Measurements from ENCODE around the gene S100A9. TPM values are rescaled to one million over a fixed set of nuclear protein-coding genes. Genes with fewer than 3 reads are reported as not detected.
A peak's percentile ranks its signal among the peaks of the same experiment; 100 is the strongest.

S100A9 gene
- total and polyA plus RNA-seq, 4 donors = 35.0 to 603 (median 158) TPM

DNA sequence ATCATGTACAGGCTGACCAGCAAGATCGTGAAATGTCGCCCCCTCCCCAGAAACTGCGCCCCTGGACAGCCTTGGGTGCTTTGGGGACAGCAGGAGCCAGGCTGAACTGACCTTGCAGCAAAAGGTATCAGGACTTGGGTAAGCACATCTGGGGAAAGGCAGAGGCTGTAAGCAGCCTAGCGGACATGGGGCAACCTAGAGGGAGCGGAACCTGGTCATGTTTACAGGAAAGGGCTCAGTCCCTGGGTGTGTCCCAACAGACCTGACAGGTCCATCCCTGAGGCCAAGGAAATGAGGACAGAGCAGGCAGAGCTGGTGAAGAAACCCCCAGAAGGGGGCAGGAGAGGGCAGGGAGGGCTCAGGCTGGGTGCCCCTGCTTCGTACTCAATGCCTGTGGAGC, 36.3 kb downstream of the S100A9 start:
- peak; percentile 26 for DNase-seq (ENCODE audit: low spot score)
- Histone ChIP-seq H3K9me3 (ENCODE audit: control insufficient read depth in 4 of 4, low read length in 3 of 4) (no peaks in the 10 kb centered on the region), H3K36me3 (ENCODE audit: control insufficient read depth in 4 of 4, insufficient read depth in 3 of 4, low read depth in 1 of 4, low read length in 3 of 4) (no peaks in the 10 kb centered on the region), H3K4me3 (ENCODE audit: low read depth in 1 of 3, low read length in 3 of 3) (no peak overlapping the region), H3K27ac (ENCODE audit: low read depth in 1 of 2, low read length in 2 of 2) (no peak overlapping the region), H3K4me1 (ENCODE audit: control insufficient read depth in 4 of 4, insufficient read depth in 4 of 4, low read length in 3 of 4) (no peaks in the 10 kb centered on the region), H3K9ac (ENCODE audit: low read depth in 1 of 2, low read length in 2 of 2) (no peak overlapping the region), H3K27me3 (ENCODE audit: control insufficient read depth in 4 of 4, insufficient read depth in 4 of 4, low read length in 3 of 4) (peaks cover 0 to 5% (median 0%) of the 10 kb centered on the region in 4 donors)
- WGBS = 75% methylated on average over 6 of the region's 6 CpGs
- TF ChIP-seq RAD21 (IDR thresholded peaks at IDR 0.05) (no peak), RXRA (IDR thresholded peaks at IDR 0.05) (no peak), HNF4A (conservative IDR thresholded peaks at IDR 0.05) (no peak), FOXA2 (IDR thresholded peaks at IDR 0.05) (no peak), YY1 (IDR thresholded peaks at IDR 0.05) (no peak), HNF4G (IDR thresholded peaks at IDR 0.05) (no peak)
- TF ChIP-seq, protein P1, sequence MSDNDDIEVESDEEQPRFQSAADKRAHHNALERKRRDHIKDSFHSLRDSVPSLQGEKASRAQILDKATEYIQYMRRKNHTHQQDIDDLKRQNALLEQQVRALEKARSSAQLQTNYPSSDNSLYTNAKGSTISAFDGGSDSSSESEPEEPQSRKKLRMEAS (IDR thresholded peaks at IDR 0.05) = no peak
- TF ChIP-seq, protein P2, sequence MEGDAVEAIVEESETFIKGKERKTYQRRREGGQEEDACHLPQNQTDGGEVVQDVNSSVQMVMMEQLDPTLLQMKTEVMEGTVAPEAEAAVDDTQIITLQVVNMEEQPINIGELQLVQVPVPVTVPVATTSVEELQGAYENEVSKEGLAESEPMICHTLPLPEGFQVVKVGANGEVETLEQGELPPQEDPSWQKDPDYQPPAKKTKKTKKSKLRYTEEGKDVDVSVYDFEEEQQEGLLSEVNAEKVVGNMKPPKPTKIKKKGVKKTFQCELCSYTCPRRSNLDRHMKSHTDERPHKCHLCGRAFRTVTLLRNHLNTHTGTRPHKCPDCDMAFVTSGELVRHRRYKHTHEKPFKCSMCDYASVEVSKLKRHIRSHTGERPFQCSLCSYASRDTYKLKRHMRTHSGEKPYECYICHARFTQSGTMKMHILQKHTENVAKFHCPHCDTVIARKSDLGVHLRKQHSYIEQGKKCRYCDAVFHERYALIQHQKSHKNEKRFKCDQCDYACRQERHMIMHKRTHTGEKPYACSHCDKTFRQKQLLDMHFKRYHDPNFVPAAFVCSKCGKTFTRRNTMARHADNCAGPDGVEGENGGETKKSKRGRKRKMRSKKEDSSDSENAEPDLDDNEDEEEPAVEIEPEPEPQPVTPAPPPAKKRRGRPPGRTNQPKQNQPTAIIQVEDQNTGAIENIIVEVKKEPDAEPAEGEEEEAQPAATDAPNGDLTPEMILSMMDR (IDR thresholded peaks at IDR 0.05; ENCODE audit: low read depth, low read length, missing input control) = no peak
- TF ChIP-seq, protein P3, sequence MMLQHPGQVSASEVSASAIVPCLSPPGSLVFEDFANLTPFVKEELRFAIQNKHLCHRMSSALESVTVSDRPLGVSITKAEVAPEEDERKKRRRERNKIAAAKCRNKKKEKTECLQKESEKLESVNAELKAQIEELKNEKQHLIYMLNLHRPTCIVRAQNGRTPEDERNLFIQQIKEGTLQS (IDR thresholded peaks at IDR 0.05) = no peak

DNA sequence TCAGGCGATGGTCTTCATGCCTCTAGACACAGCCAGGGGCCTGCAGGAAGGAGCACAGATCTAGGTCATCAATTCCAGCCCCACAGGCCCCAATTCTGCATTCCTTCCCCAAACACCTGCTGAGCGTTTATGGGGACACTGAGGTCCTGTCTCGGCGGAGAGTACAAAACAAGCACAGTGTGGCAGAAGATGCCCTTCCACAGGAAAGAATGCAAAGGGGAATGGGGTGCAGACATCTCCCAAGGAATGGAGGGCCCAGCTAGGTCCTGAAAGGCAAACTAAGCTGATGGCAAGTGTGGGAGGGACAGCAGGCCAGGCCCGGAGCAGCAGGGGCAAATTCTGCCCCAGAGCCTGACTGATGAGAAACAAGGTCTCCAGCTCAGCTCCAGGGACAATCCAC, 36.7 kb downstream of the S100A9 start:
- H3K4me1 ChIP-seq (ENCODE audit: control insufficient read depth in 4 of 4, insufficient read depth in 4 of 4, low read length in 3 of 4) = no peaks in the 10 kb centered on the region
- no peak overlapping the region for H3K4me3 ChIP-seq (ENCODE audit: low read depth in 1 of 3, low read length in 3 of 3)
- H3K9ac ChIP-seq (ENCODE audit: low read depth in 1 of 2, low read length in 2 of 2) = no peak overlapping the region
- 79% methylated on average over 5 of the region's 5 CpGs for WGBS
- H3K27me3 ChIP-seq (ENCODE audit: control insufficient read depth in 4 of 4, insufficient read depth in 4 of 4, low read length in 3 of 4) = peaks cover 0 to 5% (median 0%) of the 10 kb centered on the region in 4 donors
- no peaks in the 10 kb centered on the region for H3K36me3 ChIP-seq (ENCODE audit: control insufficient read depth in 4 of 4, insufficient read depth in 3 of 4, low read depth in 1 of 4, low read length in 3 of 4)
- no peaks in the 10 kb centered on the region for H3K9me3 ChIP-seq (ENCODE audit: control insufficient read depth in 4 of 4, low read length in 3 of 4)
- no peak overlapping the region for H3K27ac ChIP-seq (ENCODE audit: low read depth in 1 of 2, low read length in 2 of 2)
- peak; percentile 27 for DNase-seq (ENCODE audit: low spot score)
- TF ChIP-seq HNF4G (IDR thresholded peaks at IDR 0.05) = no peak
- TF ChIP-seq, protein P4, sequence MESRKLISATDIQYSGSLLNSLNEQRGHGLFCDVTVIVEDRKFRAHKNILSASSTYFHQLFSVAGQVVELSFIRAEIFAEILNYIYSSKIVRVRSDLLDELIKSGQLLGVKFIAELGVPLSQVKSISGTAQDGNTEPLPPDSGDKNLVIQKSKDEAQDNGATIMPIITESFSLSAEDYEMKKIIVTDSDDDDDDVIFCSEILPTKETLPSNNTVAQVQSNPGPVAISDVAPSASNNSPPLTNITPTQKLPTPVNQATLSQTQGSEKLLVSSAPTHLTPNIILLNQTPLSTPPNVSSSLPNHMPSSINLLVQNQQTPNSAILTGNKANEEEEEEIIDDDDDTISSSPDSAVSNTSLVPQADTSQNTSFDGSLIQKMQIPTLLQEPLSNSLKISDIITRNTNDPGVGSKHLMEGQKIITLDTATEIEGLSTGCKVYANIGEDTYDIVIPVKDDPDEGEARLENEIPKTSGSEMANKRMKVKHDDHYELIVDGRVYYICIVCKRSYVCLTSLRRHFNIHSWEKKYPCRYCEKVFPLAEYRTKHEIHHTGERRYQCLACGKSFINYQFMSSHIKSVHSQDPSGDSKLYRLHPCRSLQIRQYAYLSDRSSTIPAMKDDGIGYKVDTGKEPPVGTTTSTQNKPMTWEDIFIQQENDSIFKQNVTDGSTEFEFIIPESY (IDR thresholded peaks at IDR 0.05) = no peak
- no peak for TF ChIP-seq EGR1 (IDR thresholded peaks at IDR 0.05; ENCODE audit: low read depth in 2 of 2)
- no peak for TF ChIP-seq NR2F2 (IDR thresholded peaks at IDR 0.05)
- TF ChIP-seq, protein P1 (IDR thresholded peaks at IDR 0.05) = no peak
- TF ChIP-seq RXRA (IDR thresholded peaks at IDR 0.05) = no peak
- no peak for TF ChIP-seq SP1 (IDR thresholded peaks at IDR 0.05)
- no peak for TF ChIP-seq HNF4A (conservative IDR thresholded peaks at IDR 0.05)
- TF ChIP-seq RAD21 (IDR thresholded peaks at IDR 0.05) = no peak
- TF ChIP-seq JUND (IDR thresholded peaks at IDR 0.05) = no peak
- TF ChIP-seq, protein P3 (IDR thresholded peaks at IDR 0.05) = no peak
- TF ChIP-seq YY1 (IDR thresholded peaks at IDR 0.05) = no peak
- TF ChIP-seq FOXA1 (IDR thresholded peaks at IDR 0.05) = no peak
- TF ChIP-seq TAF1 (conservative IDR thresholded peaks at IDR 0.05) = no peak
- TF ChIP-seq, protein P5, sequence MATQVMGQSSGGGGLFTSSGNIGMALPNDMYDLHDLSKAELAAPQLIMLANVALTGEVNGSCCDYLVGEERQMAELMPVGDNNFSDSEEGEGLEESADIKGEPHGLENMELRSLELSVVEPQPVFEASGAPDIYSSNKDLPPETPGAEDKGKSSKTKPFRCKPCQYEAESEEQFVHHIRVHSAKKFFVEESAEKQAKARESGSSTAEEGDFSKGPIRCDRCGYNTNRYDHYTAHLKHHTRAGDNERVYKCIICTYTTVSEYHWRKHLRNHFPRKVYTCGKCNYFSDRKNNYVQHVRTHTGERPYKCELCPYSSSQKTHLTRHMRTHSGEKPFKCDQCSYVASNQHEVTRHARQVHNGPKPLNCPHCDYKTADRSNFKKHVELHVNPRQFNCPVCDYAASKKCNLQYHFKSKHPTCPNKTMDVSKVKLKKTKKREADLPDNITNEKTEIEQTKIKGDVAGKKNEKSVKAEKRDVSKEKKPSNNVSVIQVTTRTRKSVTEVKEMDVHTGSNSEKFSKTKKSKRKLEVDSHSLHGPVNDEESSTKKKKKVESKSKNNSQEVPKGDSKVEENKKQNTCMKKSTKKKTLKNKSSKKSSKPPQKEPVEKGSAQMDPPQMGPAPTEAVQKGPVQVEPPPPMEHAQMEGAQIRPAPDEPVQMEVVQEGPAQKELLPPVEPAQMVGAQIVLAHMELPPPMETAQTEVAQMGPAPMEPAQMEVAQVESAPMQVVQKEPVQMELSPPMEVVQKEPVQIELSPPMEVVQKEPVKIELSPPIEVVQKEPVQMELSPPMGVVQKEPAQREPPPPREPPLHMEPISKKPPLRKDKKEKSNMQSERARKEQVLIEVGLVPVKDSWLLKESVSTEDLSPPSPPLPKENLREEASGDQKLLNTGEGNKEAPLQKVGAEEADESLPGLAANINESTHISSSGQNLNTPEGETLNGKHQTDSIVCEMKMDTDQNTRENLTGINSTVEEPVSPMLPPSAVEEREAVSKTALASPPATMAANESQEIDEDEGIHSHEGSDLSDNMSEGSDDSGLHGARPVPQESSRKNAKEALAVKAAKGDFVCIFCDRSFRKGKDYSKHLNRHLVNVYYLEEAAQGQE (IDR thresholded peaks at IDR 0.05) = no peak
- no peak for TF ChIP-seq FOXA2 (IDR thresholded peaks at IDR 0.05)
